H1 (cell line): ENCODE results near the gene SOX13. TPM values are rescaled to one million over a fixed set of nuclear protein-coding genes. Genes with fewer than 3 reads are reported as not detected.

Experiments used
- CTCF ChIA-PET: fragments of 300-600 bp; sonication (Branson Sonifier 250); formaldehyde crosslinking; loops from one replicate; lab custom pipeline; 2021; ENCODE audit not compliant: partially characterized antibody; lab: Charles Lee
- POLR2A ChIA-PET: fragments of 300-600 bp; sonication (Branson Sonifier 250); formaldehyde crosslinking; loops from one replicate; lab custom pipeline; 2021; ENCODE audit warnings: inconsistent platforms; ENCODE audit not compliant: partially characterized antibody; lab: Charles Lee
- DNase-seq, 2 experiments: peaks; one replicate each; pipeline versions ENCODE4 v3.0.0 to v3.0.0-alpha.2; 2010 to 2022; ENCODE audit warnings: low spot score in 2 of 2, low read depth in 1 of 2, mixed read lengths in 1 of 2
- FAIRE-seq: peaks from 2 replicates; lab custom pipeline; 2011; peaks lifted over from hg19 to GRCh38; lab: Jason Lieb, UNC
- H2AFZ ChIP-seq: 2 replicates; pipeline ENCODE4 v1.8.1; 2012; ENCODE audit warnings: low read length, inconsistent platforms
- H2AK5ac ChIP-seq: 2 replicates; pipeline ENCODE4 v1.6.1; 2013; ENCODE audit warnings: low read depth, low read length
- H2BK120ac ChIP-seq: replicated peaks from 2 replicates; pipeline ENCODE3; 2013; ENCODE audit warnings: low read depth, low read length, inconsistent platforms
- H2BK12ac ChIP-seq: 2 replicates; pipeline ENCODE4 v1.6.1; 2013; ENCODE audit warnings: low read depth, low read length
- H2BK15ac ChIP-seq: 2 replicates; pipeline ENCODE4 v1.6.1; 2013; ENCODE audit warnings: low read length
- H2BK20ac ChIP-seq: 2 replicates; pipeline ENCODE4 v1.6.1; 2013; ENCODE audit warnings: low read length
- H2BK5ac ChIP-seq: 2 replicates; pipeline ENCODE4 v1.6.1; 2013; ENCODE audit warnings: low read depth, low read length
- H3K14ac ChIP-seq: 2 replicates; pipeline ENCODE4 v1.6.1; 2013; ENCODE audit warnings: inconsistent platforms; ENCODE audit not compliant: insufficient read length
- H3K18ac ChIP-seq: 2 replicates; pipeline ENCODE4 v1.6.1; 2013; ENCODE audit warnings: low read length; ENCODE audit errors: extremely low read depth
- H3K23ac ChIP-seq: 2 replicates; pipeline ENCODE4 v1.6.1; 2013; ENCODE audit warnings: inconsistent platforms; ENCODE audit not compliant: insufficient read length
- H3K23me2 ChIP-seq: 2 replicates; pipeline ENCODE4 v1.6.1; 2013; ENCODE audit warnings: low read depth, low read length
- H3K27ac ChIP-seq: 2 replicates; pipeline ENCODE4 v1.6.1; 2011; ENCODE audit warnings: low read depth, low read length, inconsistent platforms
- H3K27me3 ChIP-seq, 4 experiments: replicated peaks in 1 of 4; 1 replicate in 1 of 4; 2 replicates in 3 of 4; pipeline versions ENCODE4 v1.6.1 to v1.8.1; 2011 to 2013; ENCODE audit warnings: low read length in 3 of 4, mild to moderate bottlenecking in 3 of 4, inconsistent platforms in 2 of 4, mixed read lengths in 2 of 4, moderate library complexity in 1 of 4; ENCODE audit not compliant: control insufficient read depth in 3 of 4, insufficient read depth in 3 of 4; ENCODE audit errors: extremely low read depth in 1 of 4
- H3K36me3 ChIP-seq, 4 experiments: 2 replicates each; pipeline versions ENCODE4 v1.6.1 to v1.8.1; 2011 to 2013; ENCODE audit warnings: mild to moderate bottlenecking in 4 of 4, low read length in 3 of 4, moderate library complexity in 2 of 4, control low read depth in 1 of 4, inconsistent platforms in 1 of 4; ENCODE audit not compliant: insufficient read depth in 4 of 4, control insufficient read depth in 2 of 4
- H3K4ac ChIP-seq: replicated peaks from 2 replicates; pipeline ENCODE3; 2013; ENCODE audit warnings: low read length, low read depth, mixed read lengths, inconsistent platforms; ENCODE audit not compliant: insufficient read length
- H3K4me1 ChIP-seq, 4 experiments: replicated peaks in 1 of 4; 1 replicate in 1 of 4; 2 replicates in 3 of 4; pipeline versions ENCODE4 v1.6.1 to v1.8.1; 2011 to 2013; ENCODE audit warnings: low read length in 3 of 4, inconsistent platforms in 2 of 4, mixed read lengths in 1 of 4; ENCODE audit not compliant: insufficient read depth in 4 of 4, control insufficient read depth in 3 of 4
- H3K4me2 ChIP-seq, 2 experiments: 2 replicates each; pipeline versions ENCODE4 v1.6.1 to v1.8.1; 2011 to 2013; ENCODE audit warnings: low read depth in 2 of 2, low read length in 2 of 2, control low read depth in 1 of 2, inconsistent platforms in 1 of 2, mild to moderate bottlenecking in 1 of 2; ENCODE audit not compliant: insufficient read depth in 1 of 2
- H3K4me3 ChIP-seq, 4 experiments: fragments of 200-600, 300-600 bp in 1 of 4; sonication (generic), shearing (Covaris generic), sonication (Bioruptor Twin) in 1 of 4; 2 replicates each; pipeline versions ENCODE4 v1.5.1 to v1.8.1; 2011 to 2016; ENCODE audit warnings: low read length in 4 of 4, low read depth in 3 of 4, control low read depth in 2 of 4, inconsistent platforms in 2 of 4, mild to moderate bottlenecking in 2 of 4, mixed read lengths in 1 of 4, moderate library complexity in 1 of 4; ENCODE audit not compliant: insufficient read depth in 2 of 4; ENCODE audit errors: extremely low read depth in 1 of 4
- H3K56ac ChIP-seq: replicated peaks from 2 replicates; pipeline ENCODE3; 2013; ENCODE audit warnings: low read depth, mild to moderate bottlenecking, mixed read lengths, low read length, inconsistent platforms; ENCODE audit not compliant: insufficient read length
- H3K79me1 ChIP-seq: 2 replicates; pipeline ENCODE4 v1.6.1; 2013; ENCODE audit warnings: low read depth, low read length, control low read depth
- H3K79me2 ChIP-seq, 2 experiments: 2 replicates each; pipeline versions ENCODE4 v1.6.1 to v1.8.1; 2012 to 2013; ENCODE audit warnings: low read length in 2 of 2, mild to moderate bottlenecking in 2 of 2, inconsistent platforms in 1 of 2; ENCODE audit not compliant: insufficient read depth in 2 of 2, control insufficient read depth in 1 of 2
- H3K9ac ChIP-seq, 4 experiments: replicated peaks in 1 of 4; 1 replicate in 1 of 4; 2 replicates in 3 of 4; pipeline versions ENCODE4 v1.6.1 to v1.8.1; 2011 to 2013; ENCODE audit warnings: low read depth in 3 of 4, low read length in 3 of 4, control low read depth in 2 of 4, mild to moderate bottlenecking in 2 of 4, moderate library complexity in 2 of 4, inconsistent platforms in 1 of 4; ENCODE audit errors: extremely low read depth in 1 of 4
- H3K9me3 ChIP-seq, 2 experiments: 2 replicates each; pipeline versions ENCODE4 v1.6.1 to v1.8.1; 2012 to 2013; ENCODE audit warnings: mild to moderate bottlenecking in 2 of 2, moderate library complexity in 2 of 2, control low read depth in 1 of 2, inconsistent platforms in 1 of 2, low read depth in 1 of 2, low read length in 1 of 2, mixed read lengths in 1 of 2; ENCODE audit not compliant: insufficient read depth in 2 of 2
- H4K20me1 ChIP-seq, 2 experiments: replicated peaks in 1 of 2; 2 replicates each; pipeline versions ENCODE3 to v1.8.1; 2011 to 2013; ENCODE audit warnings: inconsistent platforms in 2 of 2, low read length in 2 of 2, mild to moderate bottlenecking in 1 of 2; ENCODE audit not compliant: insufficient read depth in 2 of 2, control insufficient read depth in 1 of 2
- H4K5ac ChIP-seq: 2 replicates; pipeline ENCODE4 v1.6.1; 2013; ENCODE audit warnings: low read length, low read depth, mixed read lengths, inconsistent platforms; ENCODE audit not compliant: insufficient read length
- H4K8ac ChIP-seq: 2 replicates; pipeline ENCODE4 v1.8.0; 2013; ENCODE audit warnings: mild to moderate bottlenecking, moderate library complexity, low read length, inconsistent platforms; ENCODE audit not compliant: insufficient read depth; ENCODE audit errors: extremely low read depth
- H4K91ac ChIP-seq: replicated peaks from 2 replicates; pipeline ENCODE3; 2013; ENCODE audit warnings: low read length, mixed read lengths, inconsistent platforms; ENCODE audit not compliant: insufficient read length
- CTCF ChIP-seq, 3 experiments: IDR thresholded peaks; 1 replicate in 2 of 3; 2 replicates in 1 of 3; pipeline versions ENCODE4 v1.5.1 to v1.6.1; 2011; ENCODE audit warnings: low read length in 3 of 3, mild to moderate bottlenecking in 3 of 3, inconsistent platforms in 2 of 3, low read depth in 1 of 3, moderate library complexity in 1 of 3; ENCODE audit not compliant: insufficient read depth in 1 of 3; ENCODE audit errors: control extremely low read depth in 1 of 3
- RAD21 ChIP-seq, 2 experiments: IDR thresholded peaks in 1 of 2; conservative IDR thresholded peaks in 1 of 2; 2 replicates each; pipeline ENCODE4 v1.6.1; 2011; ENCODE audit warnings: low read depth in 2 of 2, low read length in 2 of 2, improper control_type of control experiment in 1 of 2, inconsistent platforms in 1 of 2, mild to moderate bottlenecking in 1 of 2, moderate library complexity in 1 of 2
- RXRA ChIP-seq: IDR thresholded peaks from 2 replicates; pipeline ENCODE4 v1.6.1; 2011; ENCODE audit warnings: low read depth, mild to moderate bottlenecking, low read length, moderate library complexity; ENCODE audit not compliant: insufficient read depth
- SAP30 ChIP-seq: fragments of 300-600 bp; sonication (generic); IDR thresholded peaks from 2 replicates; pipeline ENCODE4 v1.7.1; 2012; ENCODE audit warnings: low read length, moderate library complexity, mild to moderate bottlenecking, inconsistent platforms; ENCODE audit not compliant: insufficient read depth, insufficient replicate concordance
- ZNF274 ChIP-seq: IDR thresholded peaks from 2 replicates; pipeline ENCODE4 v1.7.0; 2012; ENCODE audit warnings: low read length, borderline replicate concordance; ENCODE audit errors: extremely low read depth
- WGBS, 2 experiments: shearing (Covaris generic) in 1 of 2; methylation state at CpG; one replicate each; pipeline versions ENCODE4 v1.1.6 to v1.1.7; 2013 to 2015; ENCODE audit warnings: low lambda C conversion rate in 2 of 2, mixed read lengths in 2 of 2, inconsistent platforms in 1 of 2, low coverage in 1 of 2, missing lambda C conversion rate in 1 of 2; ENCODE audit not compliant: insufficient replicate concordance in 2 of 2, insufficient coverage in 1 of 2, insufficient read length in 1 of 2; ENCODE audit errors: extremely low coverage in 1 of 2, missing lambda C conversion rate in 1 of 2; 5-methylcytosine and 5-hydroxymethylcytosine counted together
- polyA plus RNA-seq, 7 experiments: library from polyadenylated mRNA; depleted of rRNA in 3 of 7; stranded (reverse) in 5 of 7; unstranded in 2 of 7; fragments of >200 nt in 5 of 7; fragments of 200-250 nt in 2 of 7; gene quantifications; 1 replicate in 5 of 7; 2 replicates in 1 of 7; 4 replicates in 1 of 7; pipeline versions ENCODE4 v1.2.1 to v1.2.3, GENCODE V29; 2011 to 2013; ENCODE audit warnings: missing spikeins in 2 of 7, mixed read lengths in 2 of 7
- total RNA-seq: library from RNA; stranded (reverse); fragmentation: NEBNext Ultra II Directional; extraction: Animal tissue kit (Norgen Biotek cat#: 25700); gene quantifications from 2 replicates; pipeline ENCODE4 v1.2.1, GENCODE V29; 2021
- TF ChIP-seq, protein P1 (sequence below): IDR thresholded peaks from 2 replicates; pipeline ENCODE4 v1.6.1; 2012; ENCODE audit warnings: low read length, inconsistent platforms

SOX13 gene
- total and polyA plus RNA-seq, 2 of the 8 experiments (the other 6 are each of a cell fraction or from before 2014, with no cell fraction given) = 113 to 173 TPM

- no peak overlapping the region for H2BK120ac ChIP-seq
- CTCF ChIA-PET = interaction anchor here (0.6 to 11.3 kb wide), 37 partner anchors 8 to 344 kb away, joined by 3 to 261 read pairs (median 5); partner anchors contain the start of genes ETNK2 and SOX13
- no peak overlapping the region for H4K5ac ChIP-seq
- H2BK20ac ChIP-seq = no peak overlapping the region
- H4K8ac ChIP-seq = no peak overlapping the region
- no peak overlapping the region for H3K56ac ChIP-seq
- H2BK5ac ChIP-seq = no peak overlapping the region
- no peak overlapping the region for H3K27ac ChIP-seq
- 75% methylated on average over 5 of the region's 5 CpGs; no CpG with 5 or more reads in 1 of the 2 experiments for WGBS, 2 experiments
- peaks cover 4 to 25% (median 8%) of the 10 kb centered on the region in 4 experiments for H3K4me1 ChIP-seq
- H3K9me3 ChIP-seq = no peaks in the 10 kb centered on the region
- H2AK5ac ChIP-seq = no peak overlapping the region
- no peak overlapping the region for H3K18ac ChIP-seq
- H3K4ac ChIP-seq = no peak overlapping the region
- no peak overlapping the region for H3K9ac ChIP-seq
- H4K91ac ChIP-seq = no peak overlapping the region
- H3K4me2 ChIP-seq = no peak overlapping the region
- H2BK12ac ChIP-seq = no peak overlapping the region
- H3K79me2 ChIP-seq = 0 out of 4 replicates have a peak, but pooled peaks cover 0 to 2% of the 10 kb centered on the region in 2 experiments
- H3K4me3 ChIP-seq = no peak overlapping the region
- no peak overlapping the region for H3K14ac ChIP-seq
- no peaks in the 10 kb centered on the region for H3K23me2 ChIP-seq
- H3K27me3 ChIP-seq = no peaks in the 10 kb centered on the region; a peak in 1 of 7 replicates
- H2BK15ac ChIP-seq = no peak overlapping the region
- peaks cover 8 to 36% (median 31%) of the 10 kb centered on the region in 4 experiments for H3K36me3 ChIP-seq
- peaks cover 5 to 15% of the 10 kb centered on the region in 2 experiments for H4K20me1 ChIP-seq
- H3K23ac ChIP-seq = no peak overlapping the region
- peaks cover 2% of the 10 kb centered on the region; the same call in 1 of the 2 replicates for H3K79me1 ChIP-seq
- no peak overlapping the region for H2AFZ ChIP-seq
- POLR2A ChIA-PET = interaction anchor here (1.0 to 13.3 kb wide), 5 partner anchors 48 to 270 kb away, joined by 3 to 174 read pairs (median 8); partner anchors contain the start of gene SNRPE
- DNase-seq = peak in 1 of 2 experiments; percentile 76
- FAIRE-seq = no peak
- TF ChIP-seq RXRA = no peak
- no peak for TF ChIP-seq ZNF274
- no peak for TF ChIP-seq SAP30
- TF ChIP-seq, protein P1, sequence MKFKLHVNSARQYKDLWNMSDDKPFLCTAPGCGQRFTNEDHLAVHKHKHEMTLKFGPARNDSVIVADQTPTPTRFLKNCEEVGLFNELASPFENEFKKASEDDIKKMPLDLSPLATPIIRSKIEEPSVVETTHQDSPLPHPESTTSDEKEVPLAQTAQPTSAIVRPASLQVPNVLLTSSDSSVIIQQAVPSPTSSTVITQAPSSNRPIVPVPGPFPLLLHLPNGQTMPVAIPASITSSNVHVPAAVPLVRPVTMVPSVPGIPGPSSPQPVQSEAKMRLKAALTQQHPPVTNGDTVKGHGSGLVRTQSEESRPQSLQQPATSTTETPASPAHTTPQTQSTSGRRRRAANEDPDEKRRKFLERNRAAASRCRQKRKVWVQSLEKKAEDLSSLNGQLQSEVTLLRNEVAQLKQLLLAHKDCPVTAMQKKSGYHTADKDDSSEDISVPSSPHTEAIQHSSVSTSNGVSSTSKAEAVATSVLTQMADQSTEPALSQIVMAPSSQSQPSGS = no peak
- TF ChIP-seq CTCF (IDR thresholded peaks at IDR 0.05; ENCODE audit: control extremely low read depth in 1 of 3, insufficient read depth in 1 of 3, low read depth in 1 of 3, low read length in 3 of 3) = peak in 2 of 3 experiments; percentile 90 to 91; a peak in 3 of 4 replicates
- peak; percentile 91 to 93 for TF ChIP-seq RAD21 (IDR thresholded peaks at IDR 0.05 in 1 of 2, conservative IDR thresholded peaks at IDR 0.05 in 1 of 2; ENCODE audit: low read depth in 2 of 2, low read length in 2 of 2)
Measured at GRCh38 chr1:204127597-204128242, 54.8 kb downstream of the SOX13 start.
